GM21447 (cell line): ENCODE results near the gene ATP13A4.
"Not testable (repeated sequence)": the region's sequence is repeated elsewhere in the genome, so short reads cannot be mapped to it uniquely, and the experiment has no call there.

Experiments used
- ATAC-seq: cut with Tn5 transposase; IDR thresholded peaks from one replicate; pipeline ENCODE4 v1.9.1; 2021; ENCODE audit not compliant: unreplicated experiment

ATP13A4 gene

GRCh38 chr3:193563426-193563825, 8.7 kb upstream of the ATP13A4 start:
- no peak for ATAC-seq

GRCh38 chr3:193560870-193561269, 6.2 kb upstream of the ATP13A4 start:
- no peak for ATAC-seq

DNA sequence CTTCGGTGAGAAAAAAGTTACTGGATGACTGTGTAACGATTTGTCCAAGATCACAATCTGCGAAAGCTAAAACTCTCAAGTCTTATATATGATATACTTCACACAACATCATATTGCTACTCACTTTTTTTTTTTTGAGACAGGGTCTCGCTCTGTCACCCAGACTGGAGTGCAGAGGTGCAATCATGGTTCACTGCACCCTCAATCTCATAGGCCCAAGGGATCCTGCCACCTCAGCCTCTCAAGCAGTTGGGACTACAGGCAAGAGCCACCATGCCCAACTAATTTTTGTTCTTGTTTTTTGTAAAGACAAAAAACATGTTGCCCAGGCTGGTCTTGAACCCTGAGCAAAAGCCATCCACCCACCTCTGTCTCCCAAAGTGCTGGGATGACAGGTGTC, 5.4 kb upstream of the ATP13A4 start:
- no peak for ATAC-seq

- no peak for ATAC-seq
These were observed 4.4 kb upstream of the ATP13A4 start for GRCh38 chr3:193559100-193559499.

GRCh38 chr3:193556841-193557240, 2.1 kb upstream of the ATP13A4 start:
- no peak for ATAC-seq

GRCh38 chr3:193553586-193553985, 1.1 kb downstream of the ATP13A4 start:
- no peak for ATAC-seq

GRCh38 chr3:193552923-193553322, 1.8 kb downstream of the ATP13A4 start:
- no peak for ATAC-seq

DNA sequence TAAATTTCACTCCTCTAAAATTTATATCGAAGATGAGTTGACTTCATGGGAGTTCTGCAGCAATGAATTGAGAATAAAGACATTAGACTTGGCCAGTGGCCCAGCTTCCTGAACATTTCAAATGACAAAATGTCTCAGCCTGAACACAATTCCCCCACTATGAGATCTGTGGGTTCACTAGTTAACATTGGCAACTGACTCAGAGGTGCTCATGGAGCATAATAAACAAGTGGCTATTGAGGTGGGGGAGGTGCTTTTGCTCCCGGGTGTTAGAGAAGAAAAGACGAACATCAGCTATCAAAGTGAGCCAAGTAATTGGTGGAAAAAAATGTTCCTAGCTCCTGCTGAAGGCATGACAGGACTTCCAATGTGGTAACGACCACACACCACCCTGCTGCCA, 6.3 kb downstream of the ATP13A4 start:
- no peak for ATAC-seq

DNA sequence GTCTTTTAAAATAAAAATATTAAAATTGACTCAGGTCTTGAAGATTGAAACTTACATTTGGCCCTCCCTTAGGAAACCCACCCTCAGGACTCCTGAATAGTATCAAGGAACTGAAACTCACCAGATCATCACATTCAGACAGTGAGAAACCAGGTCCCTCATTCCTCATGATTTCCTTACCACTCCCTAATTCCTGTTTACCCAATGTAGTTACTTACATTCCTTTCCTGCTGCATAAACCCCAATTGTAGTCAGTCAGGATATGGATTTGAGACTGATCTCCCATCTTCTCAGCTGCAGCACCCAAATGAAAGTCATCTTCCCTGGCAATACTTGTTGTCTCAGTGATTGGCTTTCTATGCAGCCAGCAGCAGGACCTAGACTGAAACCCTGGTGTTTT, 8.6 kb downstream of the ATP13A4 start:
- no peak for ATAC-seq

DNA sequence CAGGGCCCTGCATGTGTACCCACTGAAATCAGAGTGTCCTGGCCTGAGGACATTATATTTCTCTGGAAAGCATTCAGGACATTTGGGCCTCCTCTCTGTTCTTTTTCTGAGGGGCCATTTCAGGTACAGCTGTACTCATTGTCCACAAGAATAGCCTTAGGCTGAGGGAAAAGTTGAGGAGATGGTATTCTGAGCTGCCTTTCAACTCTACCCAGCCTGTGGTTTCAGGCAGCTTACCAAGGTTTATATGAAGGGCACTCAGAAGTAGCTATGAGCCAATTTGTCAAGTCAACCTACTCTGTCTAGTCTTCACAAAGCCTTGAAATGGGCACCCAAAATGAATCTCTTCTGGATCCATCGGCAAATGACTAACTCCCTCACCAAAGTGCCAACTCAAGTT, 9.4 kb downstream of the ATP13A4 start:
- ATAC-seq: no peak

GRCh38 chr3:193544289-193544688, 10.4 kb downstream of the ATP13A4 start:
- no peak for ATAC-seq

DNA sequence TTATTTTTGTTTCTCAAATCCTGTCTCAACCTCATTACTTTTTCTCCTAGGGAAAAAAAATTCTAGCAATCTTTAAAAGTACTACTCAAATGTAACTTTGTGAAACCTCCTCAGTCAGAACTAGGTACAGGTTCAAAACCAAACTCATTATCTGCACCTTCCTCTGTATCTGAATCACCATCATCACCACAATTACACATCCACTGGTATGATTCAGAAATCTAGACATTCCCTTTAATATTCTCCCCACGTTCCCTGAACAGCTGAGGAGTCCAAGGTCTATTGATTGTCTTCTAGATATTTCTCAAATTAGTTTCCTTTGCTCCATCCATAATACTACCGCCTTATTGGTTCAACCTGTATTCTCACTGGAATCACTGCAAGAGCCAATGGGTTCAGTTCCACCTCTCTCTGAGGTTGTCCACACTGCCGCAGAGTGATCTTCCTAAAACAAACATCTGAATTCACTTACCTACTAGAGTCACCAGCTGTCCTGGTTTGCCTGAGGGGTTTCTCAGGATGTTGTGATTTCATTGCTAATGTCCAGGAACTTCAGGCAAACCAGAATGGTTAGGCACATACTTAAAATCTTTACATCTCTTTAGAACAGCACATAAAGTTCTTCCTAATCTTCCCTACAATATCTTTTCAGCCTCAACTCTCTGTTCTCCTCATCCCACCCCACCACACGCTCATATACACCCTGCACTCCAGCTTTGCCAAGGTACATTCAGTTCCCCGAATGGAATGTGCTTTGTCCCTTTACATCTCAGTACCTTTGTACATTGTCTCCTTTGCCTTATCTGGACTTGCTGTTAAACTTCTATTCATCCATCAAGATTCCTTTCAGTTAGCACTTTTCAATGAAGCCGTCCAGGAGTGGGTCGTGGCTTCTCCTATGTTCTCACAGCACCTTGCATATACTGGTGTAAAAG, 24.2 kb downstream of the ATP13A4 start:
- ATAC-seq: no peak

DNA sequence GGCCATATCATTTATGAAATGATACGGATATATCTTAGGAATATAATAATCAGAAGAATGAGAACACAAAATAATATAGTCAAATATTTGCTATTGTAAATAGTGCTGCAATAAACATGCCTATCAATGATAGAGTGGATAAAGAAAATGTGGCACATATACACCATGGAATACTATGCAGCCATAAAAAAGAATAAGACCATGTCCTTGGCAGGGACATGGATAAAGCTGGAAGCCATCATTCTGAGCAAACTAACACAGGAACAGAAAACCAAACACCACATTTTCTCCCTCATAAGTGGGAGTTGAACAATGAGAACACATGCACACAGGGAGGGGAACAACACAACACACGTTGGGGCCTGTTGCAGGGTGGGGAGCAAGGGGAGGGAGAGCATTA, 28.6 kb downstream of the ATP13A4 start:
- not testable (repeated sequence) for ATAC-seq

DNA sequence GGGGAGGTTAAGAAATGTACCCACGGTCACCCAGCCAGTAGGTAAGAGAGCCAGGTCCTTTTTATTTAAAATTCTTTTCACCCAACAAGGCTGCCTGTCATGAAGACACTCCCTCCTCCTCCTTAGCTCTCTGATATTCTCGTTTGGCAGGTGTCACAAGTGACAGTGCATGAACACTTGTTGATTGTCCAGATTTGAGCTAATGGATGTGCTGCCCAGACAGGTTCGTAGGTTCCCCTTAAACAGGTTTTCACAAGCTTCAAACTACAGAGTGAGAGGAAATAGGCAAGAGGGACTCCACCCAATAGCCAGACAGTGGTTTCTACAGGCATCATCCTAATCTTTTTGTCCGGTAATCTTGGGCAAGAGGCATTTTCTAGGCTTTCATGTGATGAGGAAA, 32.2 kb downstream of the ATP13A4 start:
- ATAC-seq: no peak

GRCh38 chr3:193520738-193521137, 34.0 kb downstream of the ATP13A4 start:
- ATAC-seq: no peak

DNA sequence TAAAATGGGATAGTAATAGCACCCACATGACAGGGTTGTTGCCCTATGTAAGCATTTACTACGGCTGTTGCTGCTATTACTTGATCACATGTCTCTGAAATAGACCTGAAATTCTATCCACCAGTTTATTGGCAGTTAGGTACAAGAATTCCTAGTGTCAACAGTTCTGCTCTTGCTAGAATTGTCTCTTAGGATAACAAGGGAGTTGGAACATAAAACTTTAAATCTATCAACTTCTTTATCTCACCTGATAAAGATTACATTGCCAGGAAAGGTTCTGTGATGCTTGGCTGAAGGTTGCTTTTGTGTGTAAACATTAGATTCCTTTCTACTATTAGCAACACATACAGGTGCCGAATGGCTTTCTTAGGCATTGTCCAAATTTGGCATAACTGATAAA, 38.7 kb downstream of the ATP13A4 start:
- ATAC-seq: no peak

- ATAC-seq: no peak
These were observed 44.5 kb downstream of the ATP13A4 start for GRCh38 chr3:193510154-193510553.

GRCh38 chr3:193509103-193509965, 45.4 kb downstream of the ATP13A4 start:
- no peak for ATAC-seq

DNA sequence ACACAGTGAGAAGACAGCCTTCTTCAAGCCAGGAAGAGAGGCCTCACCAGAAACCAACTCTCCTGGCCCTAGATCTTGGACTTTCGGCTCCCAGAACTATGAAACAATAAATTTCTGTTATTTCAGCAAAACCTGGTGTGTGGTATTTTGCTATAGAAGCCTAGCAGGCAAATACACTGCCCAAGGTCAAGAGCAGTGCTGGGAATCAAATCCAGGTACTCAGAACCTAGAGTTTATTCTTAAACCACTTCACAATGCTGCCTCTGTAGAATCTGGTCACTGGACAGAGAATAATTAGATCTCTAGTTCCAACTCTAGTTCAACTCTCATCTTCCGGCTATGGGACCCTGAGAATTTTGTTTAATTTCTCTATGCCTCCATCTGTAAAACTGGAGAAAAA, 46.6 kb downstream of the ATP13A4 start:
- ATAC-seq: no peak

GRCh38 chr3:193507566-193507965, 47.1 kb downstream of the ATP13A4 start:
- ATAC-seq: no peak

GRCh38 chr3:193506921-193507320, 47.8 kb downstream of the ATP13A4 start:
- ATAC-seq: no peak

- no peak for ATAC-seq
These were observed 51.8 kb downstream of the ATP13A4 start for GRCh38 chr3:193502871-193503270.
